Measurements from ENCODE around the gene ME3.

- TF ChIP-seq CTCF (IDR thresholded peaks at IDR 0.05) (no peak), POLR2A (IDR thresholded peaks at IDR 0.05) (no peak)
Observed at GRCh38 chr11:86594746-86595145, 77.7 kb downstream of the ME3 start.
